ENCODE measurements around the gene RNF215.

DNA sequence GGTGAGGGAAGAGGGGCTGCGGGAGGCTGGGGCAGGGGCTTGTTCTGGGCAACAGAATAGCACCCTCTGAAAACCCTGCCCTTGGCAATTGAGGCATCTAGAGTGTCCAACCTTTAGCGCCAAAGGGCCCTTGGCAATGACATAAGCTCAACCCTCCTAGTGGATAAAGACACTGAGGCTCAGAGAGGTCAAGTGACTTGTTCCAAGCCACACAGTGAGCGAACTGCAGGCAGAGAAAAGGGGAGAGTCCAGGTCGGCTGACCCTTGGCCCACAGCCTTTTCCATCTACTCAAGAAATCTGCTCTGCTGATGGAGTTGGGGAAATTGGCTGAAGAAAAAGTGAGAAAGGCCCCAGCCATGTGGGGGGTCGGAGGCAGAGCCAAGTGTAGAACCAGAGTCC lies 12.5 kb upstream of the RNF215 start:
- TF ChIP-seq, protein P1, sequence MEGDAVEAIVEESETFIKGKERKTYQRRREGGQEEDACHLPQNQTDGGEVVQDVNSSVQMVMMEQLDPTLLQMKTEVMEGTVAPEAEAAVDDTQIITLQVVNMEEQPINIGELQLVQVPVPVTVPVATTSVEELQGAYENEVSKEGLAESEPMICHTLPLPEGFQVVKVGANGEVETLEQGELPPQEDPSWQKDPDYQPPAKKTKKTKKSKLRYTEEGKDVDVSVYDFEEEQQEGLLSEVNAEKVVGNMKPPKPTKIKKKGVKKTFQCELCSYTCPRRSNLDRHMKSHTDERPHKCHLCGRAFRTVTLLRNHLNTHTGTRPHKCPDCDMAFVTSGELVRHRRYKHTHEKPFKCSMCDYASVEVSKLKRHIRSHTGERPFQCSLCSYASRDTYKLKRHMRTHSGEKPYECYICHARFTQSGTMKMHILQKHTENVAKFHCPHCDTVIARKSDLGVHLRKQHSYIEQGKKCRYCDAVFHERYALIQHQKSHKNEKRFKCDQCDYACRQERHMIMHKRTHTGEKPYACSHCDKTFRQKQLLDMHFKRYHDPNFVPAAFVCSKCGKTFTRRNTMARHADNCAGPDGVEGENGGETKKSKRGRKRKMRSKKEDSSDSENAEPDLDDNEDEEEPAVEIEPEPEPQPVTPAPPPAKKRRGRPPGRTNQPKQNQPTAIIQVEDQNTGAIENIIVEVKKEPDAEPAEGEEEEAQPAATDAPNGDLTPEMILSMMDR (IDR thresholded peaks at IDR 0.05; ENCODE audit: insufficient read depth, low read length, poor library complexity, severe bottlenecking): no peak
- TF ChIP-seq EZH2phosphoT487 (conservative IDR thresholded peaks at IDR 0.05; ENCODE audit: low read length): no peak

Measured in SU-DHL-6 (cell line).